AG08396 (cell line): ENCODE data around the gene IGSF9.

ENCODE experiments used
- DNase-seq: peaks from one replicate; pipeline ENCODE4 v3.0.0; 2012; ENCODE audit warnings: low spot score, mixed read lengths

Gene IGSF9

DNA sequence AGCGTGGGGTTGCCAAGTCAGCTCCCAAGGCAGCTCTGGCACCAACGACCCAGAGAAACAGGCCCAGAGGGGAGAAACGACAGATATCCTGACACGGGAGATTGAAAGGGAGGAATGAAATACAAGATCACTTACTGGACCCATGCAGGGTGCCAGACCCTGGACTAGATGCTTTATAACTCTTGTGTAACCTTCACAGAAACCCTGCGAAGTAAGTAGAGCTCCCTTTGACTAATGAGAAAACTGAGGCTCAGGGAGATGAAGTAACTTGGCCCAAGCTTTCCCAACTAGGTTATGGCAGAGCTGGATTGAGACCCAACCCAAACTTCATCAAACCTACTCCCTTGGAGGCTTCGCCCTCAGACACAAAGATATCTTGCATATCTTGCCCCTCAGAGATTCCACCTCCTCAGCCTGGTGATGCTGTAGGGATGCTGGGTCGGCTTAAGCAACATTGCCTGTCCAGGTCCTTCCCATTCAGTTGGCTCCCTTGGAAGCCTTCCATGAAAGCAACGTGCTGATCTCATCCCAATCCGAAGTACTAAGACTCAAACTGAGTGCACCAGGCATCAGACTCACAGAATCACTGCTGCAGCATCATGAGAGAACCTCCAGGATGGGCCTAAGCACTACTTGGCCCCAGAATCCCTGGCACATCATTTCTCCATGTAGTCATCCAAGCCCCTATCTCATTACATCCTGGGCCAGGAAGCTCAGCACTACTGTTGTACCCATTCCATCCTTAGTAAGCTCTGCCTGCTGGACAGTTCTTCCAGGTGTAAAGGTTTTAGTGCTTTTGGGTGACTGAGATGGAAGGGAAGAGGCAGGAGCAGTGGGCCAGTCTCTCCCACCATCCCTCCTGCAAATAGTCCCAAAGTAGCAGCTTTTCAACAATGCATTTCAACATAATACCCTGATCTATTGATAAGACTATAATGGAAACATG is 1.1 kb upstream of the IGSF9 start:
- no peak for DNase-seq

DNA sequence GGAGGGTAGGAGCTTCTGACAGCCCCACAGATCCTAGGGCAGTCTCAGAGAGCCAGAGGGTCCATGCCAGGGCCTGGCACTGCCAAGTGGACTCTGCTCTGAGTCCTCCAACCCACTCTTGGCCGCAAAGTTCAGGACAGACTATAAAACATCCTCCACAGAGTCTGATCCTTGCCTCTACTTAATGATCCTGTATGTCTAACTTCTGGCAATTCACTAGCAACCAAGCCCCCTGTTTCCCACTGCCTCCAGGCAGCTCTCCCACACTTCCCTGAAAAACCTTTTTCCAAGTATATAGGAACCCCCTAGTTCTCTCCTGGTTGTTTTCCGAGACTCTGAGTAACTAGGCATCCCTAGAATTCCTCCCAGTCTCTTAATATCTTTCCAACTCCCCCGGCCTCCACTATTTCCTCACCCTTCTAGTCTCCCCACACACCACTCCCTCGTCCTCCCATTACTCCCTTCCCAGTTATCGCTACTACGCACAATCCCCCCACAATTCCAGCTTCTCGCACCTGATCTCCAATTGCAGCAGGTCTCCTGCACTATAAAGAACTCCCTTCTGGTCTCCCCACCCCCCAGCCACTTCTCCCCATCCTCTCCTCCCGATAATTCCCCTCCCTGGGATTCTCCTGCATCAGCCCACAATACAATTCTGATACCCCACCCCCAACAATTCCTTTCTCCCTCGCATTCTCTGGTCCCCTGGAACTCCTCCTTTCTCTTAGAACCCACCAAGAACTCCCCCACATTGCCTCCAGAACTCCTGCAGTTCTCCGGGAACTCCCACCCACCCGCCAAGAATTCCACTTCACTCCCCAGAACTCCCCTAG is 574 bp downstream of the IGSF9 start:
- no peak for DNase-seq

DNA sequence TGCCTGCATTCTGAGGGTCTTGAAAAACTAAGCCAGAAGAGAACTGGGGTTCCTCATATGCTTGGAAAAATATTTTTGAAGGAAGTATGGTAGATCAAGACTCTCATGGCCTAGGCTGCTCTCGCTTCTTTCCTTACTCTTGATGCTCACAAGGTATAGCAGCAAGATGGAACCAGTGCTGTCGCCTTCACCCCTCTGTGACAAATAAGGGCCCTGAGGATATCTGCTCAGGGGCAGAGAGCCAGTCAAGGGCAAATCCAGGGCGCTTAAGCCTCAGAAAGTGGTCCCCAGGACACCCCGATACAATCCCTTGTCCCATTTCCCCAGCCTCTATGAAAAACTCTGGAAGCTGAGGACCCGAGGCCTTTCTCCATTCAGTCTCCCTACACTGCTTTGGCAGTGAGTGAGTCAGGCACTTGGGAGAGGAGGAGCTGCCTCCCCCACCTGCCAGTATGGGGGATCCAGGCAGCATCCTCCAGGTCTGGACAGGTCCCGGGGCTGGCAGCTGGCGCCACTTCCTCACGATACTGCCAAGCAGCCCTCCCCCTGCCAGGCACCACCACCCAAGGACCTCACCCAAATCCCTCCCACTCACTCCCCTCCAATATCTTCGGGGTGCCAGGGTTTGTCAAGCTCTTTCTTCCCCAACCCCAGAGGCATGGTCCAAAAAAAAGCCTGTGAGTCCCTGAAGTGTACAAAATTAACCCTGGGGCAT is 1.3 kb downstream of the IGSF9 start:
- DNase-seq, result no peak

DNA sequence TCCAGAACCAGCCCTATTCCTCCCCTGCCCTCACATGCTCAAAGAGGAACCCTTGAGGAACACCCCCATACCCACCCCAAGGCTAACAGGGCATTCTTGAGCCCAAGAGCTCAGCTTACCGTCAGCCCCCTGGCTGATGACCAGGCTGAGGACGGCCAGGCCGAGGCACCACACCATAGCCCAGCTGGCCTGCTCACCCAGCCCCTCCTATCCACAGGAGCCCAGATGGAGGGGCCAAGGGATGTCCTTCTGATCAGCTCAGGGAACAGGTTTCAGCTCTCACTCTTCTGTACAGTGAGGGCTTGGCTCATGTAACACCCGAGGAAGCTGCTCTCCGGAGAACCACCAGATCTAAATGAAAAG is 2.2 kb downstream of the IGSF9 start:
- DNase-seq, result no peak

DNA sequence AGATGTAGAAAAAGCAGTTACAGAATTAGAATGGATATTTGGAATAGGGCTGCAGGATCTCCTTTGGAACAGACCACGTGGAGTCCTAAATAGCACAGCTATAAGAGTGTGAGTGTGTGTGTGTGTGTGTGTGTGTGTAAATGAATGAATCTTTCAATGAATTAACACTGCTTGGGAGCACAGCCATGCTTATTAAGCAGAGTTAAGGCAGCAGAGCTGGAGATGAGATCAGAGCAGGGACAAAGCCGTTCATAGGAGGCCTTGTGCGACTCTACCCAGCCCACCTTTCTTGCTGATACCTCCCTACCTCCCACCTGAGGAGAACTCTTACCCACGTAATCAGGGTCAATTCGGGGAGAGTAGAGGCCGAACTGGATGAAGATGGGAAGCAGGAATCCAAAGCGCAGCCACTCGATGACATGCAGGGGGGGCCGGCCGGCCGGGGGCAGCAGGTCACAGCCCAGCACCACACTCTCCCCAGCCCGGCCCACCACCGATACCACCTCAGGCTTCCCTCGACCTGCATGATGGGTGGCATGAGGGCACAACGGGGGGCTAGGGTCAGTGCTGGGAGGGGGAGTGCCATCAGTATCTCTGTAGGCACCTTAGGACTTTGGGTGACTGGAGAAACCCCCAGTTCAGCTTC is 2.7 kb downstream of the IGSF9 start:
- no peak for DNase-seq

DNA sequence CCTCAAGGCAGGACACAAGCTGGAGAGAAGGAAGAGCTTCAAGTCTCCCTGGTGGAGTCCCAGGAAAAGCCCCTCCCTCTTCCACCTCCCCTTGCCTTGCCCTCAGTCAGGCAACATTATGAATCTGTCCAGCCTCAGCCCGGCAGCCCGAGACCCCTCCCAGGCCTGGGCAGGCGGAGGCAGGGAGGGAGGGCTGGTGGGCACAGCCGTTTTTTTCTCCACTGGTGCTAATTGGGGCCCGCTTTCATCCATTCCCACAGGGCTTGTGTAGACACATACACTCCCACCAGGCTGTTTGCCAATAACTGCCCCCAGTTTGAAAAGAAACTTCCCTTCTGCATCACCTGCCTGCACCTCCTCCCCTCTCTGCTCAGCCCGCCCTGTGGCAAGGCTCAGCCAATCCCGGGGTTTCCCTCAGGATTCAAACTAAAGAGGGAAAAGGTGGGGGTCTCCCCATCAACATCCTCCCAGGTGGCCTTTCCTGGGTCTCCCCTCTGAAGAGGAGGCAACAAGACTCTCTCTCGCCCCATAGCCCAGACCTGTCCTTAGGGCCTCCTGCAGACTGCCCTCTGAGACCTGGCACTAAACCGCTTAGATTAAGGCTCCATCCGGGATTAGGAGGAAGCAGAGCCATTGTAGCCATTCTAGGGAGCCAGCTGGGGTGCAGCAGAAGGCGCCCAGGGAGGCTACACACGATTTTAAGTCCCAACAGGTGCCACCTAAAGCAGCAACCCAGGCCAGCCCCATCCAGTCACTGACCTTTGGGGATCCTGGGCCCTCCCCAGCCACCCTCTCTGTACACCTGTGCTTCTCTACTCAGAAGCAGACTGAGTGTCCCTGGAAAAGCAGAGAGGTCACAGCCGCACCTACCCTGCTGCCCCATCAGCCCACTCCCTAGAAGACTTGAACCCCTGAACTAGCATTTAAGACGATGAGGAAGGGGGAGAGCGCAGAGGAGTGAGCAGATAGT is 3.5 kb downstream of the IGSF9 start:
- DNase-seq, result no peak

DNA sequence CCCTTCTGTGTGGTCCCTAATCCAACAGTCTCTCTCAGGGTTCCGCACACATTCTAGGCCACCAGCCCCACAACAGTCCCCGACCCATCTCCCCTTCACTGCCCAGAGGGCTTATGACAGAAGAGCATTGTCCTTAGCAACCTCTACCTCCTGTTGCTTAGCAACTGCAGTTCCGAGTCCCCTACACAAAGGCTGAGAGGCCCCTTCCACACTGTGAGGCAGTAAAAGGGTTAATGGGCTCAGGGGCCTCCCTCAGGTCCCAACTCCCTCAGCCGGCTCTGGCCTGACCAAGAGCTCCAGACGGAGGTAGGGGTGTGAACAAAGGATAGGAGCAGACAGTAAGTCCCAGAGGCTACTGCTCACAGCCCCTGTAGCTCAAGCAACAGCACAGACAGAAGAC is 4.3 kb downstream of the IGSF9 start:
- DNase-seq, result no peak

DNA sequence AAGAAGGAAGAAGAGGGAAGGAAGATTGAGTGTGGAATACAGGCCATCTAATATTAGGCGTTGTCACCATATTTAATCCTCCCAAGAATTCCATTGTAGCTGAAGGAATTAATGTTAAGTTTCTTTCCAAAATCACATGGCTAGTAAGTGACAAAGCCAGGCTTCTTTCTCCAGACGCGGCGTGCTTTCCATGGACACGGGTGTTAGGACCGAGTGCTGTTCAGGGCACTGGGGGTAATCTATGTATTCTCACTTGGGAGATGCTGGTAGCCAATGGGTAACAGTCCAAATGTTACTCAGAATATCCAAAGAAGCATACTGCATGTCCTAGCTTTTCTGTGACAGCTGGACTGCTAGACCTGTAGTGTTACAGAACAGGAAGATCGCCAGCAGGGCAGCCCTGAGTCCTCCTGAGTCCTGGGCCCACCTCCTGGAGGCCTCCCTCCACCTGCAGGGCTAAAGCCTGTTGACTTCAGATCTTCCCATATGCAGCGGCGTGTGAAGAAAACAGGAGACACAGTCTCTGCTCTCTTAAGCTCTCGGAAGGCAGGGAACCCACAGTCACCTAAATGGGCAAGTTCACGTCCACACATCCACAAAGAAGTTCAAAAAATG is 5.3 kb downstream of the IGSF9 start:
- DNase-seq, result no peak

DNA sequence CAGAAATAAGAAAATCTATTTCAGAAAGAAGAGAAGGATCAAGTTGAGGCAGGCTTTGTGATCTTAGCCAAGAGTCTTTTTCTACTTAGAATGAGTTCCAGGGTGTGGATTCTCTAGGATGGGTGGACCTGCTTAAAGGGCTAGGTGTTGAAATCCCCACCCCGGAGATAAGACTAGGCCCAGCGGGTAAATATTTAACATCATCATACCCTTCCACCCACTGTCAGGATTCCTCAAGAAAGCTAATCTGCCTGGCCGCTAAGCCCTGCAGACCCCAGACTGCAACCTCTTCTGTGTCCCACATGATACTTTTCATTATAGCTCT is 5.8 kb downstream of the IGSF9 start:
- no peak for DNase-seq

DNA sequence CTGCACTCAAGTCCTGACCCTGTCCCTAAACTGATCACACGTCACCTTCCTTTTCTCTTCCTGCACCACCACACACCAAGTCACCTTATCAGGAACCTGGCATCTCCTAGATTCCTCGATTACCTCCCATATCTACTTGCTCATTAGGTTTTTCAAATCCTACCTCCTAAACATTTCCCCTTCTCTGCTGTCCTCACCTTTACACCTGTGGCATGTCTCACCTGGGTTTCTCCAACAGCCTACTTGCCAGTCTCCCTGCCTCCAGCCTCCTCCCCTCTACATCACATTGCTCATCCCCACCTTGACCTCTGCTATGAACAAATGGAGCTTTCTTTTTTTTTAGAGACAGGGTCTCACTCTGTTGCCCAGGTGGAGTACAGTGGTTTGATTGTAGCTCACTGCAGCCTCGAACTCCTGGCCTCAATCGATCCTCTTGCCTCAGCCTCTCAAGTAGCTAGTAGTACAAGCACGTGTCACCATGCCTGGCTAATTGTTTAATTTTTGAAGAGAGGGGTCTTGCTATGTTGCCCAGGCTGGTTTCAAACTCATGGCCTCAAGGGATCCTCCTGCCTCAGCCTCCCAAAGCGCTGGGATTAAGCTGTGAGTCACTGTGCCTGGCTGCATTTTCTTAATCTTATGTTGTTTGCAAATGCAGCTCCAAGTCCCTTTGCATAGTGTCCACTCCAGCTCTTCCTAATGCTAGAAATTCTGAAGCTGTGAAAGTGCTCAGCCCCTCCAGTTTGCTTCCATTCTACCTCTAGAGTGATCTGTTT is 6.3 kb downstream of the IGSF9 start:
- no peak for DNase-seq

DNA sequence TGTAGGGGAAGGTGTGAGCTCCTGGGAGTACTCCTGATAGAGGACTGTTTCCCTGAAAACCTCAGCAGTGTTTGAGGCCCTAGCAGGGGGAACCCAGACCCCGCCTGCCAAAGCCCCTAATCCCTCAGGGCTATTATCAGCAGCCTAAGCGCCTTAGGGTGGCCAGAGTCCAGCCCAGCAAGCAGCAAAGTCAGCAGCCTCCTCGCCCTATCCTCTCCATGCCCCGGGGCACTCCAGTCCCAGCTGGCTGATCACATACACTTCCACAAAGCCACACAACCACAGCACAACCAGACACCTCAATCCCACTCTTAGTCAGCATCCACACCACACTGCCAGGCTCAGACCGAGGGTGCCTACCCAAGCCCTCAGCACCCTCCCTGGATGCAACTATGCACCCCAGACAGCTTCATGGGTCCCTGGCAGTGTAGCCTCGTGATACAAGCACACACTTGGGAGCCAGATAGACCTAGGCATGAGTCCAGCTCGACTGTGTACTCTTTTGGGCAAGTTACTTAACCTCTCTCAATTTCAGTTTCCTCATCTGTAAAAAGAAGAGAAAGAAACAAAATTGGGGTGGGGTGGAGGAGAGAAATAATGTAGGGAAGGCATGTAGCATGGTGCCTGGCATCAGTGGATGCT is 7.1 kb downstream of the IGSF9 start:
- no peak for DNase-seq

DNA sequence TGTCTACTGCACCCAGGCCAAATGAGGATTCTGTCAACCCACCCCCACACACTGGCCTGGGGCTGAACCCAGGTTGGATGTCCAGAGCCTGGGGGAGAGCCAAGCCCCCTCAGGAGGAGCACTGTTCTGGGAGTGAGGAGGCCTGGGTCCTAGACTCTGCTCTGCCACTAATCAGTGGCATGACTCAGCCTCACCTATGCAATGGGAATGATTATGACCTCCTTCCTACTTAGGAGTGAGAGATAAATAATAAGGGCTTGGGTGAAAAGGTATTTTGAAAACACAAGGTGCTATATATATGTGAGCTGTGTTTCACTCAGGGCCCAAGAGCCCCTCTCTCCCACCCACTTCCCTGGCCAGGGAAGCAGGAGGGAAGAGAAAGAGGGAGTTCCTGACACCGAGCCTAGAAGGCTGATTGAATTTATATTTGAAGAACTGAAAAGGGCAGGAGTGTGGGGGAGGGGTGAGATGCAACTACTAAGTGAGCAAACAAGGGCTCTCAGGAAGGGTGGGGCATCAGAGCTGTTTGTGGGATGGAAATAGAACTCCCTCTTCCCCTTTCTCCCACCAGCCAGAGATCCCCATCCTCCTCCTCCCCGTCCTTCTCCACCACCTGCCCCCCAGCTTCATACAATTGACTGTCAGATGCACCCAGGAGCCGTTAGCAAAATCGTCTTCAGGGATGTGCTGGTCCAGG is 8.2 kb downstream of the IGSF9 start:
- no peak for DNase-seq

DNA sequence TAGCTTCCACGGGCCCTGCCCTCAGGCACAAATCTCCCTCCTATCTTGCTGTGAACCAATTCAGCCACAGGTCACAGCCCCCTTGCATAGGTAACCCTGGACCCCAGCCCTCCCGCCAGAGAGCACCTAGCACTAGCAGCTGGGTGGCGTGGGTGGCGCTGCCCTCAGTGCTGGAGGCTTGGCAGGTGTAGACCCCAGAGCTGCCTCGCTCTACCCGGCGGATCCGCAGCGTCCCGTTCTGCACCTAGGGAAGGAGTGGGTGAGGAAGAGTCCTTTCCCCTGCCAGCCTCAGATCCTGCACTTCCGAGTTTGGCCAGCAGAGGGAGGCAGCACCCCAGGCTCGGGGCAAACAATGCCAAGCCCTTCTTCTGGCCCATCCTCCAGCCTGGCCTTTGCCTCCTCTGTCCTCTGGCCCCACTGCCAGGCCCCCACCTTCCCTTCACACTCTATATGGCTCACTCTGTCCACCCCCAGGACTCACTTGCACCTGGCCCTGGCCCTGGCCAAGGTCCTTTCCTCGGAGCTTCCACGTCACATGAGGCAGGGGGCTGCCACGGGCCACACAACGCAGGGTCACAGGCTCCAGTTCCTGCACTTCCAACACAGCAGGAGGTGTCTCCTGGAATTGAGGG is 9.0 kb downstream of the IGSF9 start:
- DNase-seq, result peak; percentile 87

DNA sequence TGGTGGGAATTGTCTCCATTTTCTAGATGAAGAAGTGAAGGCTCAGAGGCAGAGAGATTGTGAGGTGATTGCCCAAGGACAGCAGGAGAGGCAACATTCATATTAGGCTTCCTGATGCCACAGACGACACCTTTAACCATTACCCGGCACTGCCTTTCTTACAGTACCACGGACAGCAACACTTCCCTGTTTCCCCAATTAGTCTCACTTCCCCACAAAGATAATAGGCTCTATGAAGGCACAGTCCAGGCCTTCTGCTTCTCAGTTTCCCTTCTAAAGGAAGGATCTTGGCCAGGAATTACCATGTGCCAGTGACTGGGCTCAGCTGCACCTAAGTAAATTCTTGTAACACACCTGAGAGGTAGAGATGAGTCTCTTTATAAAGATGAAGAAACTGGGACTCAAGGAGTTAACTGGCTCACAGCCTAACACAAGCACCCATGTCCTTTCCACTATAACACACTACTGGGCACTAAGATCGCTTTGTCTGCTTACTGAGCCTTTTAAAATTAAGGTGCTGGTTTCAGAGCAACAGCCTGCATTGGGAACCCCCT is 9.6 kb downstream of the IGSF9 start:
- no peak for DNase-seq

DNA sequence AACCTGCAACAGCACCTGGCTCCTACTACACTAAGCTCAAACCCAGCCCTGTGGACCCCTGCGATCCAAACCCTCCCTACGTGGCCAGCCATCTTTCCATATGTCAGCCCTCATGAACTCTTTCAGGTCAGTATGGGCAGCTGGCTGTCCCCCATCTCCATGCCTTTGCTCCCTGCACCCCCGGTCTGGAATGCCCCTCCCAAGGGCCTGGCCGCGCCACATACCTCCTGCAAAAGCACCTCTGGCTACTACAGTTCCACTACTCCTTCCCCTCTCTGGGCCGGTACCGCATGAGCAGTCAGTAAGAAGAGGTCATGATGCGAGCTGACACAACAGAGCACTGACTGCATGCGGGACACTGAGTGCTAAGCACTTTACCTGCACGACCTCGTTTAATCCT is 10.1 kb downstream of the IGSF9 start:
- no peak for DNase-seq

DNA sequence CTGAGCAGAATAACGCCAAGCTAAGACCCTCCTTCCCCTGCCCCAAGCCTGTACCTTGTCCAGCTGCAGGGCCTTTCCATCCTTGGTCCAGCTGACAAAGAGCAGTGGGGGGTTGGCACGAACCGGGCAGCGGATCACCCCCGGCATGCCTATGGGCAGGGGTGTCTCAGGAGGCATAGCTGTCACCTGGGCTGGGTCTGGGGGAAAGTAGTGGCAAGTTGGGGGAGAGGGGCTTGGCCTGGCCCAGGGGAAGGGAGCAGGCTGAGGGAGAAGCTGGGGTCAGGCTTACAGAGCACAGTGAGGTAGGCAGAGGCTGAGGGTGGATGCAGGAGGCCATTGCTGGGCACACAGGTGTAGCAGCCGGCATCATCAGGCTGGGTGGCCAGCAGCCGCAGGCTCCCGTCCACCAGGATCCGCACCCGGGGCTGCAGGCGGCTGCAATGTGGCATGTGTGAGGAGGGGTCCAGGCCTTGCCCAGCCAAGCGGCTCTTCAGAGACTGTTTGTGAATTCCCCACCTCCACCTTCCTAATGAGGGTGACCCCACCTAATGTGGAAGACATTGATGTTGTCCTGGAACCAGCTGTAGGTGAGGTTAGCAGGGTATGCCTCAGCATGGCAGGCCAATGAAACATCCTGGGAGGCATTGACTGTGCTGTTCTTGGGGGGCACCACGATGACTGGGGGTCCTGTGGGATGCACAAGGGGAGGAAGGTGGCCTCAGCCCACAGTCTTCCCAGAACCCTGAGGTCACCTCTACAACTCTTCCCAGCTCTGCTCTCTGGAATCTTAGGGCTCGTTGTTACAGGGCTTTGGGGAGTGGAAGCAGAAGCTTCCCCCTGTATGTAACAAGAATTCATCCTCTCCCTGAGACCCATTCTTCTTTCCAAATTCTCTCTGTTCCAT is 11.0 kb downstream of the IGSF9 start:
- no peak for DNase-seq

DNA sequence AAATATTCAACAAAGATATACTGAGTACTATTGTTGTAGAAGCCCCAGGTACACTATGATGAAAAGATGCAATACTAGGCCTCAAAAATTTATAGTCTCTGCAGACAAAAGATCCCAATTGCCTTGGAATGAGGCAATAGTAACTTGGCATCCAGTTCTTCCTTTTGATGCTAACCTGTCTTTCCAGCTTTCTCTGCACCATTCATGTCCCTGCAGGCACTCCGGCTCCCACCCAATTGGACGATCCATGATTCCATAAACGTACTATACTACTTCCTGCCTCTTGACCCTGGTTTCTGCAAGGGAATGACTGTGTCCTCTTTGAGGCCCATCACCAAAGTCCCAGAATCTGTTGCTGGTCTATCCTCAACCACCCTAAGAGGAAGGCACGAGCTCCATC is 12.1 kb downstream of the IGSF9 start:
- DNase-seq, result no peak
